Measurements from ENCODE around the gene CYP2A6.
"Not testable (repeated sequence)": the region's sequence is repeated elsewhere in the genome, so short reads cannot be mapped to it uniquely, and the experiment has no call there.

DNA sequence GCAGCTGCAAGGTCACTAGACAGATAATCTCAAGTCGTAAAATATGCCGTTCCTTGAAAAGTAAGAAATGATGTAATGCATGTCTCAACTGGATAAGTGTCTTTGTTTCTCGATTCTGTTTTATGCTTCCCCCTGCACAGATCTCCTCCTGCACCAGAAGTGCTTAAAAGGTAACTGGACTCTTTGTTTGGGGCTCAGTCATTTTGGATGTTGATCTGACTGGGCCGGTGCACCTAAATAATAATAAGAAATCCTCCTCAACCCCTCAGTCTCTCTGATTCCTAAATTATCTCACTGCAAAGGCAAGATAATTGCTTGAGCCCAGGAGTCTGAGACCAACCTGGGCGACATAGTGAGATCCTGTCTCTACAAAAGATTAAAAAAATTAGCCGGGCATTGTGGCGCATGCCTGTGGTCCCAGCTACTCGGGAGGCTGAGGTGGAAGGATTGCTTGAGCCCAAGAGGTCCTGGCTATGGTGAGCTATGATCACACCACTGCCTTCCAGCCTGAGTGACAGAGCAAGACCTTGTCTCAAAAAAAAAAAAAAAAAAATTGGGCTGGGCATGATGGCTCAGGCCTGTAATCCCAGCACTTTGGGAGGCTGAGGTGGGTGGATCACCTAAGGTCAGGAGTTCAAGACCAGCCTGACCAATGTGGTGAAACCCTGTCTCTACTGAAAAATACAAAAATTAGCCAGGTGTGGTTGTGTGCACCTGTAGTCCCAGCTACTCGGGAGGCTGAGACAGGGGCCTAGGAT lies 14.7 kb upstream of the CYP2A6 start:
- not testable (repeated sequence) for TF ChIP-seq CTCF (conservative IDR thresholded peaks at IDR 0.05; ENCODE audit: low read depth, low read length); CHD1 (IDR thresholded peaks at IDR 0.05; ENCODE audit: low read depth, low read length); RFX5 (IDR thresholded peaks at IDR 0.05; ENCODE audit: low read depth, low read length); SMC3 (IDR thresholded peaks at IDR 0.05; ENCODE audit: low read depth, low read length); POLR2A (IDR thresholded peaks at IDR 0.05; ENCODE audit: low read depth, low read length); CEBPB (IDR thresholded peaks at IDR 0.05; ENCODE audit: low read depth, low read length); FOS (IDR thresholded peaks at IDR 0.05; ENCODE audit: low read depth, low read length); MXI1 (IDR thresholded peaks at IDR 0.05; ENCODE audit: borderline replicate concordance, low read depth, low read length); NFE2L2 (IDR thresholded peaks at IDR 0.05; ENCODE audit: low read depth, low read length)

Data from IMR-90 (cell line).